Endothelial cell of umbilical vein (primary cell): ENCODE results near the gene SUPT7L. TPM values are rescaled to one million over a fixed set of nuclear protein-coding genes. Genes with fewer than 3 reads are reported as not detected.

Experiments
- BruUV-seq: library from RNA; stranded (reverse); fragments of 400-500 nt; replicated peaks from 2 replicates; lab custom pipeline; 2021; lab: Mats Ljungman, UMichigan
- CTCF ChIA-PET: fragments of 300-600, 350-600 bp; sonication (Branson Sonifier 250); formaldehyde crosslinking; loops from one replicate; lab custom pipeline; 2021; ENCODE audit warnings: antibody characterized with exemption, inconsistent platforms; lab: Charles Lee
- POLR2A ChIA-PET: fragments of 300-600, 350-600 bp; sonication (Branson Sonifier 250); formaldehyde crosslinking; loops from one replicate; lab custom pipeline; 2021; ENCODE audit warnings: antibody characterized with exemption, inconsistent platforms; lab: Charles Lee
- DNase-seq: peaks from one replicate; pipeline ENCODE4 v3.0.0-alpha.2; 2011; ENCODE audit warnings: low read depth, low spot score
- FAIRE-seq: peaks from 2 replicates; lab custom pipeline; 2011; peaks lifted over from hg19 to GRCh38; lab: Jason Lieb, UNC
- H2AFZ ChIP-seq: 2 replicates; pipeline ENCODE4 v1.6.0; 2012; ENCODE audit warnings: low read depth, low read length, control low read depth, inconsistent platforms
- H3K27ac ChIP-seq: 2 replicates; pipeline ENCODE4 v1.5.1; 2011; ENCODE audit warnings: low read depth, mild to moderate bottlenecking, control low read depth, low read length, moderate library complexity; ENCODE audit not compliant: insufficient read depth
- H3K27me3 ChIP-seq, 2 experiments: 2 replicates each; pipeline versions ENCODE4 v1.6.0 to v1.6.1; 2011; ENCODE audit warnings: low read length in 2 of 2, mixed read lengths in 1 of 2; ENCODE audit not compliant: control insufficient read depth in 2 of 2, insufficient read depth in 2 of 2
- H3K36me3 ChIP-seq, 2 experiments: 2 replicates in 1 of 2; 3 replicates in 1 of 2; pipeline ENCODE4 v1.5.1; 2011; ENCODE audit warnings: low read length in 2 of 2, mild to moderate bottlenecking in 1 of 2, moderate library complexity in 1 of 2; ENCODE audit not compliant: control insufficient read depth in 2 of 2, insufficient read depth in 2 of 2; ENCODE audit errors: extremely low read depth in 1 of 2
- H3K4me1 ChIP-seq: 3 replicates; pipeline ENCODE4 v1.5.1; 2011; ENCODE audit warnings: mild to moderate bottlenecking, low read length; ENCODE audit not compliant: control insufficient read depth, insufficient read depth; ENCODE audit errors: extremely low read depth
- H3K4me2 ChIP-seq: 2 replicates; pipeline ENCODE4 v1.6.1; 2011; ENCODE audit warnings: low read length, control low read depth, mixed read lengths; ENCODE audit not compliant: insufficient read depth
- H3K4me3 ChIP-seq, 3 experiments: fragments of 200-600 bp in 1 of 3; sonication (generic), shearing (Covaris generic) in 1 of 3; replicated peaks in 1 of 3; 2 replicates each; pipeline ENCODE4 v1.5.1; 2011 to 2016; ENCODE audit warnings: control low read depth in 3 of 3, low read length in 3 of 3, mild to moderate bottlenecking in 2 of 3, inconsistent platforms in 1 of 3, low read depth in 1 of 3, moderate library complexity in 1 of 3; ENCODE audit not compliant: insufficient read depth in 1 of 3
- H3K79me2 ChIP-seq: 2 replicates; pipeline ENCODE4 v1.6.0; 2012; ENCODE audit warnings: low read length, inconsistent platforms; ENCODE audit not compliant: control insufficient read depth, insufficient read depth
- H3K9ac ChIP-seq: replicated peaks from 2 replicates; pipeline ENCODE3; 2011; ENCODE audit warnings: low read length, control low read depth; ENCODE audit not compliant: insufficient read depth; ENCODE audit errors: extremely low read depth
- H3K9me1 ChIP-seq: replicated peaks from 3 replicates; pipeline ENCODE4 v1.6.0; 2011; ENCODE audit warnings: mild to moderate bottlenecking, low read length; ENCODE audit not compliant: control insufficient read depth, insufficient read depth; ENCODE audit errors: extremely low read depth
- H3K9me3 ChIP-seq: replicated peaks from 2 replicates; pipeline ENCODE4 v1.5.1; 2012; ENCODE audit warnings: low read length, inconsistent platforms; ENCODE audit not compliant: control insufficient read depth, insufficient read depth
- H4K20me1 ChIP-seq: replicated peaks from 2 replicates; pipeline ENCODE3; 2011; ENCODE audit warnings: mild to moderate bottlenecking, low read length; ENCODE audit not compliant: control insufficient read depth, insufficient read depth; ENCODE audit errors: extremely low read depth
- CTCF ChIP-seq, 2 donors: IDR thresholded peaks; 1 replicate in 1 of 2; 2 replicates in 1 of 2; pipeline ENCODE4 v1.5.1; 2011; ENCODE audit warnings: low read length in 2 of 2, mild to moderate bottlenecking in 2 of 2, moderate library complexity in 2 of 2, control low read depth in 1 of 2, inconsistent platforms in 1 of 2, low read depth in 1 of 2; ENCODE audit not compliant: insufficient read depth in 1 of 2; ENCODE audit errors: extremely low read depth in 1 of 2
- EZH2 ChIP-seq: IDR thresholded peaks from 2 replicates; pipeline ENCODE4 v1.6.1; 2012; ENCODE audit warnings: borderline replicate concordance, low read depth, mild to moderate bottlenecking, moderate library complexity, low read length, inconsistent platforms; ENCODE audit not compliant: severe bottlenecking
- FOS ChIP-seq: IDR thresholded peaks from 2 replicates; pipeline ENCODE4 v1.6.1; 2011; ENCODE audit warnings: mild to moderate bottlenecking, low read length, moderate library complexity, borderline replicate concordance; ENCODE audit not compliant: insufficient read depth
- GATA2 ChIP-seq: IDR thresholded peaks from 2 replicates; pipeline ENCODE4 v1.7.0; 2011; ENCODE audit warnings: low read depth, mild to moderate bottlenecking, moderate library complexity, mixed read lengths, low read length; ENCODE audit not compliant: insufficient read length, insufficient read depth
- JUN ChIP-seq: IDR thresholded peaks from 2 replicates; pipeline ENCODE4 v1.6.1; 2011; ENCODE audit warnings: borderline replicate concordance, low read depth; ENCODE audit not compliant: insufficient read length, insufficient read depth
- MAX ChIP-seq: IDR thresholded peaks from 2 replicates; pipeline ENCODE4 v1.6.1; 2011; ENCODE audit not compliant: insufficient read depth, insufficient read length
- MYC ChIP-seq: IDR thresholded peaks from one replicate; pipeline ENCODE4 v1.6.1; 2011; ENCODE audit warnings: mild to moderate bottlenecking, low read depth, low read length
- POLR2A ChIP-seq: IDR thresholded peaks from 2 replicates; pipeline ENCODE4 v1.6.1; 2012; ENCODE audit warnings: low read depth, mild to moderate bottlenecking, control low read depth, low read length
- POLR2AphosphoS5 ChIP-seq: IDR thresholded peaks from 2 replicates; pipeline ENCODE4 v1.6.1; 2012; ENCODE audit warnings: low read depth, mild to moderate bottlenecking, control low read depth, low read length, moderate library complexity; ENCODE audit not compliant: insufficient read depth
- dilution Hi-C: fragments of 300-500 bp; cut with MboI; formaldehyde crosslinking; loops from one replicate; pipeline ENCODE4 v1.15.0; 2019; ENCODE audit warnings: low sequenced_read_pairs; ENCODE audit not compliant: extremely low pct_ligation_motif_present
- intact Hi-C: fragments of 100-400 bp; cut with micrococcal nuclease; formaldehyde crosslinking; loops from one replicate; pipeline ENCODE4 v1.10.0; 2022
- polyA plus RNA-seq, 4 experiments: library from polyadenylated mRNA; depleted of rRNA in 3 of 4; stranded (reverse) in 3 of 4; unstranded in 1 of 4; fragments of >200 nt; gene quantifications; 2 replicates each; pipeline versions ENCODE4 v1.2.1 to v1.2.3, GENCODE V29; 2011 to 2012; ENCODE audit warnings: missing spikeins in 1 of 4
- total RNA-seq: library from RNA; stranded (reverse); gene quantifications from 2 replicates; pipeline ENCODE4 v1.2.3, GENCODE V29; 2021

Gene SUPT7L
- total and polyA plus RNA-seq, 2 donors (not counting 3 experiments of a cell fraction or from before 2014, with no cell fraction given): 30.3 to 44.5 TPM

GRCh38 chr2:27697660-27698059 is 34.2 kb upstream of the SUPT7L start:
- Histone ChIP-seq H3K9me3 (no peaks in the 10 kb centered on the region), H3K79me2 (no peaks in the 10 kb centered on the region), H3K4me3 (no peak overlapping the region), H2AFZ (no peak overlapping the region), H3K9ac (no peak overlapping the region), H3K4me1 (no peaks in the 10 kb centered on the region), H3K27ac (no peak overlapping the region), H3K36me3 (peaks cover 0 to 7% of the 10 kb centered on the region in 2 experiments), H4K20me1 (no peaks in the 10 kb centered on the region), H3K4me2 (no peak overlapping the region), H3K27me3 (no peaks in the 10 kb centered on the region), H3K9me1 (no peaks in the 10 kb centered on the region)
- no TSS peak for BruUV-seq
- dilution Hi-C loops (no loop called here), intact Hi-C loops (no loop called here)
- CTCF ChIA-PET: no interaction called here
- FAIRE-seq (no peak), DNase-seq (no peak)
- POLR2A ChIA-PET: no interaction called here
- TF ChIP-seq FOS (no peak), CTCF (IDR thresholded peaks at IDR 0.05; ENCODE audit: extremely low read depth in 1 of 2, insufficient read depth in 1 of 2, low read depth in 1 of 2, low read length in 2 of 2) (no peak), JUN (no peak), POLR2A (no peak), GATA2 (no peak), EZH2 (no peak), MYC (no peak), POLR2AphosphoS5 (no peak), MAX (no peak)
